Left lung (tissue), 10 donors: ENCODE data around the gene CENPT. TPM values are rescaled to one million over a fixed set of nuclear protein-coding genes. Genes with fewer than 3 reads are reported as not detected.

ENCODE experiments used
- ATAC-seq: fragments of 200-7000 bp; cut with Tn5 transposase; one replicate; pipeline ENCODE4 v1.9.1; 2020; ENCODE audit warnings: moderate library complexity
- DNase-seq, 4 donors: peaks; one replicate each; pipeline ENCODE4 v3.0.0-alpha.2; 2013 to 2020
- H3K27ac ChIP-seq, 2 donors: fragments of 200-600 bp; sonication (generic) in 1 of 2; one replicate each; pipeline versions ENCODE4 v1.5.0 to v1.8.0; 2020 to 2021
- H3K27me3 ChIP-seq, 2 donors: fragments of 200-600 bp; sonication (generic) in 1 of 2; one replicate each; pipeline versions ENCODE4 v1.5.0 to v1.8.0; 2020 to 2021
- H3K36me3 ChIP-seq, 2 donors: fragments of 200-600 bp; sonication (generic) in 1 of 2; one replicate each; pipeline versions ENCODE4 v1.5.0 to v1.8.0; 2020 to 2021
- H3K4me1 ChIP-seq, 2 donors: fragments of 200-600 bp; one replicate each; pipeline ENCODE4 v1.8.0; 2021
- H3K4me3 ChIP-seq, 2 donors: fragments of 200-600 bp; sonication (generic) in 1 of 2; one replicate each; pipeline versions ENCODE4 v1.5.0 to v1.8.0; 2020 to 2021; ENCODE audit warnings: mild to moderate bottlenecking in 1 of 2
- H3K9me3 ChIP-seq, 2 donors: fragments of 200-600 bp; sonication (generic) in 1 of 2; one replicate each; pipeline versions ENCODE4 v1.5.0 to v1.8.0; 2020 to 2021
- CTCF ChIP-seq, 2 donors: fragments of 200-600 bp; sonication (generic) in 1 of 2; IDR thresholded peaks; one replicate each; pipeline versions ENCODE4 v1.5.0 to v1.8.0; 2021; ENCODE audit warnings: antibody characterized with exemption in 2 of 2
- intact Hi-C, 2 donors: fragments of 100-400 bp; cut with DNase I; formaldehyde crosslinking; loops; one replicate each; pipeline versions ENCODE4 v1.11.2 to v1.14.2; 2022
- polyA plus RNA-seq, 6 donors: library from polyadenylated mRNA; unstranded; fragments of 120-200 nt; gene quantifications; one replicate each; pipeline ENCODE4 v1.2.1, GENCODE V29; 2013; ENCODE audit not compliant: insufficient read length in 6 of 6
- total RNA-seq, 2 donors: library from RNA; stranded (reverse); fragmentation: NEBNext Ultra II Directional; extraction: Animal tissue kit (Norgen Biotek cat#: 25700); gene quantifications; one replicate each; pipeline ENCODE4 v1.2.1, GENCODE V29; 2021
- donor health status: DM: no; HTN: yes; CAD: no.
- donor health status: DM: no; HTN: no; CAD: no.

The CENPT gene
- total and polyA plus RNA-seq, 8 donors = 30.8 to 62.6 (median 50.5) TPM

GRCh38 chr16:67853670-67854069, 6.2 kb upstream of the CENPT start:
- TF ChIP-seq CTCF (IDR thresholded peaks at IDR 0.05) = no peak

GRCh38 chr16:67848118-67848517, 625 bp upstream of the CENPT start:
- peak overlapping the region; percentile 98 for H3K4me3 ChIP-seq
- no peaks in the 10 kb centered on the region for H3K9me3 ChIP-seq
- peaks cover 40 to 56% of the 10 kb centered on the region in 2 donors for H3K4me1 ChIP-seq
- DNase-seq (no peak), ATAC-seq (no peak)
- peaks cover 0 to 5% of the 10 kb centered on the region in 2 donors for H3K36me3 ChIP-seq
- intact Hi-C loops = no loop called here
- H3K27me3 ChIP-seq = no peaks in the 10 kb centered on the region
- H3K27ac ChIP-seq = peak overlapping the region in 1 of 2 donors; percentile 95
- no peak for TF ChIP-seq CTCF (IDR thresholded peaks at IDR 0.05)

More at GRCh38 chr16:67853670-67854069, 6.2 kb upstream of the CENPT start:
- ATAC-seq (no peak), DNase-seq (no peak)
- no peaks in the 10 kb centered on the region for H3K9me3 ChIP-seq
- no peaks in the 10 kb centered on the region for H3K27me3 ChIP-seq
- intact Hi-C loops = no loop called here
- H3K4me1 ChIP-seq = peaks cover 12 to 28% of the 10 kb centered on the region in 2 donors
- H3K36me3 ChIP-seq = peaks cover 0 to 5% of the 10 kb centered on the region in 2 donors
- H3K4me3 ChIP-seq = no peak overlapping the region
- no peak overlapping the region for H3K27ac ChIP-seq

GRCh38 chr16:67846320-67847063, 1.0 kb downstream of the CENPT start, which contains the start of gene NUTF2:
TSS of gene NUTF2 (plus strand) at chr16:67846933. CDS start at chr16:67865131, 18,198 bp downstream.
- peak; percentile 95 to 97 (median 97) for DNase-seq
- no peaks in the 10 kb centered on the region for H3K36me3 ChIP-seq
- peak within 1 kb of the TSS; percentile 98 for H3K4me3 ChIP-seq
- no peak for TF ChIP-seq CTCF (IDR thresholded peaks at IDR 0.05)
- no peaks in the 10 kb centered on the region for H3K27me3 ChIP-seq
- ATAC-seq = peak; percentile 86
- no peaks in the 10 kb centered on the region for H3K9me3 ChIP-seq
- intact Hi-C loops = no loop called here
- peak within 1 kb of the TSS; percentile 95 to 96 for H3K27ac ChIP-seq
- H3K4me1 ChIP-seq = peaks cover 41 to 64% of the 10 kb centered on the region in 2 donors

- intact Hi-C loops = no loop called here
These were observed 1.5 kb downstream of the CENPT start for GRCh38 chr16:67846063-67846319.

More at GRCh38 chr16:67846063-67846319, 1.5 kb downstream of the CENPT start:
- peak overlapping the region; percentile 98 for H3K4me3 ChIP-seq
- H3K27ac ChIP-seq = peak overlapping the region; percentile 95 to 96
- no peaks in the 10 kb centered on the region for H3K36me3 ChIP-seq
- H3K27me3 ChIP-seq = no peaks in the 10 kb centered on the region
- no peaks in the 10 kb centered on the region for H3K9me3 ChIP-seq
- no peak for TF ChIP-seq CTCF (IDR thresholded peaks at IDR 0.05)
- no peak for ATAC-seq
- peaks cover 41 to 67% of the 10 kb centered on the region in 2 donors for H3K4me1 ChIP-seq
- no peak for DNase-seq
